Measurements from ENCODE around the gene ALG8.

GRCh38 chr11:78081583-78081982 lies 57.8 kb downstream of the ALG8 start:
- TF ChIP-seq POLR2A (IDR thresholded peaks at IDR 0.05) = no peak
- TF ChIP-seq, protein P1, sequence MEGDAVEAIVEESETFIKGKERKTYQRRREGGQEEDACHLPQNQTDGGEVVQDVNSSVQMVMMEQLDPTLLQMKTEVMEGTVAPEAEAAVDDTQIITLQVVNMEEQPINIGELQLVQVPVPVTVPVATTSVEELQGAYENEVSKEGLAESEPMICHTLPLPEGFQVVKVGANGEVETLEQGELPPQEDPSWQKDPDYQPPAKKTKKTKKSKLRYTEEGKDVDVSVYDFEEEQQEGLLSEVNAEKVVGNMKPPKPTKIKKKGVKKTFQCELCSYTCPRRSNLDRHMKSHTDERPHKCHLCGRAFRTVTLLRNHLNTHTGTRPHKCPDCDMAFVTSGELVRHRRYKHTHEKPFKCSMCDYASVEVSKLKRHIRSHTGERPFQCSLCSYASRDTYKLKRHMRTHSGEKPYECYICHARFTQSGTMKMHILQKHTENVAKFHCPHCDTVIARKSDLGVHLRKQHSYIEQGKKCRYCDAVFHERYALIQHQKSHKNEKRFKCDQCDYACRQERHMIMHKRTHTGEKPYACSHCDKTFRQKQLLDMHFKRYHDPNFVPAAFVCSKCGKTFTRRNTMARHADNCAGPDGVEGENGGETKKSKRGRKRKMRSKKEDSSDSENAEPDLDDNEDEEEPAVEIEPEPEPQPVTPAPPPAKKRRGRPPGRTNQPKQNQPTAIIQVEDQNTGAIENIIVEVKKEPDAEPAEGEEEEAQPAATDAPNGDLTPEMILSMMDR (IDR thresholded peaks at IDR 0.05) = no peak

Data from adrenal gland (tissue), 5 donors.